Cardiac fibroblast (primary cell): ENCODE data around the gene BAIAP3.

ENCODE experiments used
- DNase-seq, 2 donors: peaks; one replicate each; pipeline versions ENCODE4 v3.0.0 to v3.0.0-alpha.2; 2010; ENCODE audit warnings: low read depth in 2 of 2
- H3K4me3 ChIP-seq, 2 donors: replicated peaks in 1 of 2; 1 replicate in 1 of 2; 2 replicates in 1 of 2; pipeline ENCODE4 v1.5.1; 2011; ENCODE audit warnings: low read depth in 2 of 2, low read length in 2 of 2, mild to moderate bottlenecking in 2 of 2, moderate library complexity in 1 of 2
- CTCF ChIP-seq: IDR thresholded peaks from one replicate; pipeline ENCODE4 v1.5.1; 2011; ENCODE audit warnings: low read depth, mild to moderate bottlenecking, low read length, inconsistent platforms

Gene BAIAP3

GRCh38 chr16:1354815-1355540, 21.5 kb downstream of the BAIAP3 start:
- no peak overlapping the region for H3K4me3 ChIP-seq
- no peak for DNase-seq
- TF ChIP-seq CTCF: no peak

- TF ChIP-seq CTCF: no peak
- H3K4me3 ChIP-seq: no peak overlapping the region
- no peak for DNase-seq
Observed at GRCh38 chr16:1355591-1355990, 22.1 kb downstream of the BAIAP3 start.

- no peak overlapping the region for H3K4me3 ChIP-seq
- DNase-seq: no peak
- no peak for TF ChIP-seq CTCF
Observed at GRCh38 chr16:1356061-1356900, 22.8 kb downstream of the BAIAP3 start.

GRCh38 chr16:1357906-1358566, 24.6 kb downstream of the BAIAP3 start:
- TF ChIP-seq CTCF: no peak
- no peak overlapping the region for H3K4me3 ChIP-seq
- DNase-seq: peak in 1 of 2 donors; percentile 19

- no peak for DNase-seq
- no peak for TF ChIP-seq CTCF
- H3K4me3 ChIP-seq: no peak overlapping the region
Observed at GRCh38 chr16:1361685-1362360, 28.4 kb downstream of the BAIAP3 start.

- no peak for TF ChIP-seq CTCF
- no peak for DNase-seq
- no peak overlapping the region for H3K4me3 ChIP-seq
Observed at GRCh38 chr16:1362807-1363206, 29.4 kb downstream of the BAIAP3 start.
